Natural killer cell (primary cell): ENCODE data around the gene COL6A3. TPM values are rescaled to one million over a fixed set of nuclear protein-coding genes. Genes with fewer than 3 reads are reported as not detected.

Experiments used
- ATAC-seq, 3 donors: fragments of 150-1000 bp in 2 of 3; fragments of 200-7000 bp in 1 of 3; cut with Tn5 transposase; 1 replicate in 1 of 3; 2 replicates in 2 of 3; pipeline ENCODE4 v1.10.0; 2021; ENCODE audit warnings: mild to moderate bottlenecking in 2 of 3, moderate library complexity in 2 of 3
- DNase-seq, 2 donors: peaks; one replicate each; pipeline versions ENCODE4 v3.0.0 to v3.0.0-alpha.2; 2013 to 2021; ENCODE audit warnings: mixed read lengths in 1 of 2
- H3K27ac ChIP-seq: one replicate; pipeline ENCODE4 v1.5.1; 2013; ENCODE audit warnings: mild to moderate bottlenecking, low read length
- H3K27me3 ChIP-seq: one replicate; pipeline ENCODE4 v1.6.1; 2013; ENCODE audit warnings: low read length; ENCODE audit not compliant: control insufficient read depth, insufficient read depth
- H3K36me3 ChIP-seq: one replicate; pipeline ENCODE4 v1.6.1; 2013; ENCODE audit warnings: low read length; ENCODE audit not compliant: control insufficient read depth, insufficient read depth
- H3K4me1 ChIP-seq: one replicate; pipeline ENCODE4 v1.6.1; 2013; ENCODE audit warnings: low read length; ENCODE audit not compliant: control insufficient read depth, insufficient read depth
- H3K4me3 ChIP-seq: one replicate; pipeline ENCODE4 v1.5.1; 2013; ENCODE audit warnings: low read length
- H3K9me3 ChIP-seq: one replicate; pipeline ENCODE4 v1.6.1; 2013; ENCODE audit warnings: low read length; ENCODE audit not compliant: control insufficient read depth, insufficient read depth
- H3K27ac Mint-ChIP-seq, 2 donors: one replicate each; pipeline ENCODE4 v1.8.0; 2022; ENCODE audit warnings: mild to moderate bottlenecking in 2 of 2, mixed read lengths in 2 of 2, moderate library complexity in 1 of 2
- H3K27me3 Mint-ChIP-seq, 2 donors: one replicate each; pipeline ENCODE4 v1.8.0; 2022; ENCODE audit warnings: low read depth in 2 of 2, mixed read lengths in 2 of 2
- H3K36me3 Mint-ChIP-seq: one replicate; pipeline ENCODE4 v1.8.0; 2022; ENCODE audit warnings: mixed read lengths
- H3K4me1 Mint-ChIP-seq, 2 donors: one replicate each; pipeline ENCODE4 v1.8.0; 2022; ENCODE audit warnings: mixed read lengths in 2 of 2
- H3K4me3 Mint-ChIP-seq: one replicate; pipeline ENCODE4 v1.8.0; 2022; ENCODE audit warnings: mild to moderate bottlenecking, moderate library complexity, mixed read lengths
- H3K9me3 Mint-ChIP-seq, 2 donors: one replicate each; pipeline ENCODE4 v1.8.0; 2022; ENCODE audit warnings: mixed read lengths in 2 of 2
- WGBS: methylation state at CpG from one replicate; pipeline ENCODE4 v1.1.7; 2013; ENCODE audit warnings: missing lambda C conversion rate; ENCODE audit not compliant: insufficient coverage; 5-methylcytosine and 5-hydroxymethylcytosine counted together
- intact Hi-C: fragments of 100-400 bp; cut with micrococcal nuclease; formaldehyde crosslinking; loops from one replicate; pipeline ENCODE4 v1.14.2; 2022
- total RNA-seq, 4 donors: library from RNA; stranded (reverse); fragments of 120-200 nt in 1 of 4; gene quantifications; one replicate each; pipeline versions ENCODE4 v1.2.3 to v1.2.4, GENCODE V29; 2013 to 2022
- TF ChIP-seq, protein P1 (sequence below): fragments of 200-600 bp; IDR thresholded peaks from one replicate; pipeline ENCODE4 v1.8.0; 2022; ENCODE audit warnings: antibody characterized with exemption

Gene COL6A3
- total RNA-seq, 3 donors from 2014 or later (not counting 1 experiment from before 2014, with no cell fraction given): 0.10 to 0.31 (median 0.29) TPM

DNA sequence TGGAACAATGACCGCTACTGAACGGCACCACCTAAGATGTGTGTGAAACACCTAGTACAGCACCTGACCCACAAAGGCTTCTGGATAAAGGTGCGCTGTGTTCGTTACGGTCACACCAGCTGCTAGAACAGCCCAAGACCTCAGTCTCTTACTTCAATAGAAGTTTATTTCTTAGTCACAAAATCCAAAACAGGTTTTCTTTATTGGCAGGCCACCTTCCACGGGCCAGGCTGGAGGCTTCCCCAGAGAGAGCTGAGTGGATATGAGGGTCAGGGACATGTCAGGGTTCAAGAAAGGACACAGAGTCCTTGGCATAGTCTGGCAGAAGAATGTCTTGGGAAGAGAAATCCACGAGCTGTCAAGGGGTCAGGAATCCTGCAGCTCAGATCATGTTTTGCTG lies 92.2 kb downstream of the COL6A3 start:
- Histone ChIP-seq H3K27me3 (no peaks in the 10 kb centered on the region), H3K36me3 (no peaks in the 10 kb centered on the region), H3K4me3 (no peak overlapping the region), H3K9me3 (no peaks in the 10 kb centered on the region), H3K27ac (no peak overlapping the region), H3K4me1 (no peaks in the 10 kb centered on the region)
- intact Hi-C loops: no loop called here
- H3K4me1 Mint-ChIP-seq: no peaks in the 10 kb centered on the region
- DNase-seq: no peak
- H3K9me3 Mint-ChIP-seq: no peaks in the 10 kb centered on the region
- H3K27me3 Mint-ChIP-seq: peaks cover 17 to 30% of the 10 kb centered on the region in 2 donors
- H3K36me3 Mint-ChIP-seq: no peaks in the 10 kb centered on the region
- TF ChIP-seq, protein P1, sequence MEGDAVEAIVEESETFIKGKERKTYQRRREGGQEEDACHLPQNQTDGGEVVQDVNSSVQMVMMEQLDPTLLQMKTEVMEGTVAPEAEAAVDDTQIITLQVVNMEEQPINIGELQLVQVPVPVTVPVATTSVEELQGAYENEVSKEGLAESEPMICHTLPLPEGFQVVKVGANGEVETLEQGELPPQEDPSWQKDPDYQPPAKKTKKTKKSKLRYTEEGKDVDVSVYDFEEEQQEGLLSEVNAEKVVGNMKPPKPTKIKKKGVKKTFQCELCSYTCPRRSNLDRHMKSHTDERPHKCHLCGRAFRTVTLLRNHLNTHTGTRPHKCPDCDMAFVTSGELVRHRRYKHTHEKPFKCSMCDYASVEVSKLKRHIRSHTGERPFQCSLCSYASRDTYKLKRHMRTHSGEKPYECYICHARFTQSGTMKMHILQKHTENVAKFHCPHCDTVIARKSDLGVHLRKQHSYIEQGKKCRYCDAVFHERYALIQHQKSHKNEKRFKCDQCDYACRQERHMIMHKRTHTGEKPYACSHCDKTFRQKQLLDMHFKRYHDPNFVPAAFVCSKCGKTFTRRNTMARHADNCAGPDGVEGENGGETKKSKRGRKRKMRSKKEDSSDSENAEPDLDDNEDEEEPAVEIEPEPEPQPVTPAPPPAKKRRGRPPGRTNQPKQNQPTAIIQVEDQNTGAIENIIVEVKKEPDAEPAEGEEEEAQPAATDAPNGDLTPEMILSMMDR: no peak
- WGBS: 95% methylated on average over 7 of the region's 7 CpGs
- ATAC-seq: no peak
- H3K4me3 Mint-ChIP-seq: no peak overlapping the region
- H3K27ac Mint-ChIP-seq: no peak overlapping the region

DNA sequence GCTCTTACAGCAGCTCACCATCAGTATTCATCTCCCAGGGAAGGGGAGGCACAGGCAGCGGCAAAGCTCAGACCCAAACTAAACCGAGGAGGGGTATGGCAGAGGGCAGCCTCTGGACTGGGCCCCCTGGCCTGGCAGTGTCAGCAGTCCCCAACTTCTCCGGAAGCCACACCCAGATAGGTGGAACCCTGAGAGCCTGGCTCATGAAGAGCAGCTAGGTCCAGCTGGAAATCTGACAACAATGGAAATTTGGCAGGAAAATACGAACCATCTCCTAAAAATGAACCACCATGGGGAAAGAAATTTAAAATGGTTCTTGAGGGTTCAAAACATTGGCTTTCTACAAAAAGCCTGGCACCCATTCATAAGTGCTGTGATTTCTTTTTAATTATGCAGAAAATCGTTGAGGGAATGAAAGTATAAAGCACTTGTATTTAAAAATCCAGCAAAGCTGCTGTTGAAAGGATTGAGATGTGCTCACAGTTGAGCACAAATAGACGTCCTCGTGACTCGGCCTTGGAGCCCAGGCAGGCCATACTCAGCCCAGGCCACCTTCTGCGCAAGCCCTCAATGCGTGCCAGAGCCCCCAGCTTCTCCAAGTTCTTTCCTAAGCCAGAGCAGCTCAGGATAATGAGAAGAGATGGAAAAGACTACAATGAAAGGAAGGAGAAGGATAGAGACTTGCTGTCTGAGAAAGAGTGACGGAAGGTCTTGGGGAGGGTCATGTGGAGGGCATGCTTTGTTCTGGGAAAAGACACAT lies 93.0 kb downstream of the COL6A3 start:
- TF ChIP-seq, protein P1: no peak
- H3K4me1 Mint-ChIP-seq: no peaks in the 10 kb centered on the region
- intact Hi-C loops: no loop called here
- H3K36me3 Mint-ChIP-seq: no peaks in the 10 kb centered on the region
- ATAC-seq: no peak
- Histone ChIP-seq H3K4me1 (no peaks in the 10 kb centered on the region), H3K27ac (no peak overlapping the region), H3K27me3 (no peaks in the 10 kb centered on the region), H3K9me3 (no peaks in the 10 kb centered on the region), H3K36me3 (no peaks in the 10 kb centered on the region), H3K4me3 (no peak overlapping the region)
- 79% methylated on average over 11 of the region's 11 CpGs for WGBS
- no peak overlapping the region for H3K27ac Mint-ChIP-seq
- no peaks in the 10 kb centered on the region for H3K9me3 Mint-ChIP-seq
- H3K4me3 Mint-ChIP-seq: no peak overlapping the region
- no peak for DNase-seq
- peaks cover 17 to 30% of the 10 kb centered on the region in 2 donors for H3K27me3 Mint-ChIP-seq

DNA sequence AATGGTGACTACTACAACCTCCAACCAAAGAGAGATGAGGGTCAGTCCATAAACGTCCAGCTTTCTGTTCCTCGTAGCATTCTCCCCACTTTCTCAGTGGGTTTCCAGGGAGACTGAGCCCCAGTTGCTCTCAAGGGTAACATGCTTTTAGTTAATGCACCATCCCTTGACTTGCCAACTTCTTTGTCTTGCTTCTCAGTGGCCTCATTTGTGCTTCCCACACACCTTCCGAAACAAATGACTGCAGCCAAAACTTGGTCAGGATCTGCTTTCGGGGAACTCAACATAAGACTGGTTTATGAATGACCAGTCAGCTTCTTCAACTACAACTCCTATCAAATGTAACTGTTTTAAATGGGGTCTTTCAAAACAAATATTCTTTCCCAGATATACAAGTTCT lies 94.1 kb downstream of the COL6A3 start:
- H3K27me3 Mint-ChIP-seq: peaks cover 17 to 30% of the 10 kb centered on the region in 2 donors
- H3K27ac ChIP-seq: no peak overlapping the region

More for the DNA sequence above, 94.1 kb downstream of the COL6A3 start:
- WGBS: 89% methylated on average over 4 of the region's 4 CpGs
- Histone ChIP-seq H3K4me3 (no peak overlapping the region), H3K36me3 (no peaks in the 10 kb centered on the region), H3K4me1 (no peaks in the 10 kb centered on the region), H3K27me3 (no peaks in the 10 kb centered on the region), H3K9me3 (no peaks in the 10 kb centered on the region)
- Mint-ChIP-seq H3K4me1 (no peaks in the 10 kb centered on the region), H3K36me3 (no peaks in the 10 kb centered on the region), H3K9me3 (no peaks in the 10 kb centered on the region), H3K27ac (no peak overlapping the region), H3K4me3 (no peak overlapping the region)
- no peak for ATAC-seq
- no peak for DNase-seq
- intact Hi-C loops: no loop called here
- TF ChIP-seq, protein P1: no peak
